ENCODE data around the gene KCNIP3.

Gene KCNIP3

GRCh38 chr2:95275151-95275515, 22.0 kb upstream of the KCNIP3 start:
- DNase-seq = no peak

- no peak for DNase-seq
Measured at GRCh38 chr2:95275601-95276243, 21.4 kb upstream of the KCNIP3 start.

- no peak for DNase-seq
Measured at GRCh38 chr2:95276244-95276887, 20.8 kb upstream of the KCNIP3 start.

DNA sequence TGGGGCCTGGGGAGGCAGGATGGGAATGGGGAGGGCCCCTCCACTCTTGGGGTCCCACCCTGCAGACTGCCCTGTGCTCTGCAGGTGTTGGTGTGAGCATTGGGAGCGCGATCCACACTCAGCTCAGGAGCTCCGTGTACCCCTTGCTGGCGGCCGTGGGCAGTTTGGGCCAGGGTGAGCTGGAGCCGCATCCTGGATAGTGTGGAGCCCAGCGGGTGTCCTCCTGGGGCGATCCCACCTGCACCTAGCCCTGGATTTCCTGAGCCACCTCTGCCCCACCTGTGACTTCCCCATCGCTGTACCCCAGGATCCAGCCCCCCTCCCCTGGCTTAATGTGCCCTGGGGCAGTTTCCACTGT, 20.3 kb upstream of the KCNIP3 start:
- no peak for DNase-seq

GRCh38 chr2:95277246-95277906, 19.8 kb upstream of the KCNIP3 start:
- DNase-seq = no peak

DNA sequence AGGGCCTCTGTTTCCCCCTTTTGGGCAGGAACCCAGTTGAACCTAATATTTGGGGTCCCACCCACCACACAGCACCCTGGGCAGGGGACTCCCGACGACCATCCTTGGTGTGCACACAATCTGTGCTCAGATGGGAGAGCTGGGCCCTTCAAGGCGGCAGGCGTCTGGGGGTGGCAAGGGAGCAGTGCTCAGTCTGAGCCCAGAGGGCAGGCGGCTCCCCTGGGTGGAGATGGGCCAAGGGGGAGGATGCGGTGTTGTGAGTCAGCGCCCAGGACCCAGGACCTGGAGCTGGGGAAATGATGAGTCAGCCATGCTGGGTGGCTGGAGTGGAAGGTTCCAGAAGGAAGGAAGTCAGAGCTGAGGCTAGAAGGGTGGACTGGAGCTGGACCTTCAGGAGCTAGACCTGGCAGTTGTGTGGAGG, 19.1 kb upstream of the KCNIP3 start:
- no peak for DNase-seq

- DNase-seq = no peak
Measured at GRCh38 chr2:95278637-95279225, 18.4 kb upstream of the KCNIP3 start.

DNA sequence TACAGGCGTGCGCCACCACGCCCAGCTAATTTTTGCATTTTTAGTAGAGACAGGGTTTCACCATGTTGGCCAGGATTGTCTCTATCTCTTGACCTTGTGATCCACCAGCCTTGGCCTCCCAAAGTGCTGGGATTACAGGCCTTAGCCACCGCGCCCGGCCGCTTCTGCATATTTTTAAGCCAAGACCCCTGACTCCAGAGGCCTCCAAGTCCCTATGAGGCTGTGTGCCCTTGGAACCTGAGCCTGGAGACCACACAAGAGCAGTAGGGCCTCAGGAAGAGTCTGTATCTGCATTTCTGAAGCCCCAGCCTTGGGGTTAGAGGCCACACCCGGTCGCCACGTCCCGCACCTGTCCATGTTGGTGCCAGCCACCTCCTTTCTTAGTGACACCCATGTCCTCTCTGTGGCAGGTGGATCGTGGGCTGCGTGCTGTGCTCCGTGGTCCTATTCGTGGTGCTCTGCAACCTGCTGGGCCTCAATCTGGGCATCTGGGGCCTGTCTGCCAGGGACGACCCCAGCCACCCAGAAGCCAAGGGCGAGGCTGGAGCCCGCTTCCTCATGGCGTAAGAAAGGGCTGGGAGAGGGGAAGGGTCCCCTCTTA, 17.6 kb upstream of the KCNIP3 start:
- DNase-seq = no peak

DNA sequence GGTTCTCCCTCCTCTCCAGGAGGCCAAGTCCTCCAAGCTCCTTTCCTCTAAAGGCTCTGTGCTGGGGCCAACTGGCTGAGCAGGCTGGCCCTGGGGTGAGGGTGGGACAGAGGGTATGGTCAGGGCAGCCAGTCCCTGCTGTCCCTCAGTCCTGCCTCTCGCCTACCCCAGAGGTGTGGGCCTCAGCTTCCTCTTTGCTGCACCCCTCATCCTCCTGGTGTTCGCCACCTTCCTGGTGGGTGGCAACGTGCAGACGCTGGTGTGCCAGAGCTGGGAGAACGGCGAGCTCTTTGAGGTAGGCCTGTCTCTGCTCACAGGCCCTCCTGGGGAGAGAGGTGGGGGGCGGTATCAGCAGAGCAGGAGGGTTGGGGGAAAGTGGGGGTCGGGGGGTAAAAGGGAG, 16.1 kb upstream of the KCNIP3 start:
- no peak for DNase-seq

DNA sequence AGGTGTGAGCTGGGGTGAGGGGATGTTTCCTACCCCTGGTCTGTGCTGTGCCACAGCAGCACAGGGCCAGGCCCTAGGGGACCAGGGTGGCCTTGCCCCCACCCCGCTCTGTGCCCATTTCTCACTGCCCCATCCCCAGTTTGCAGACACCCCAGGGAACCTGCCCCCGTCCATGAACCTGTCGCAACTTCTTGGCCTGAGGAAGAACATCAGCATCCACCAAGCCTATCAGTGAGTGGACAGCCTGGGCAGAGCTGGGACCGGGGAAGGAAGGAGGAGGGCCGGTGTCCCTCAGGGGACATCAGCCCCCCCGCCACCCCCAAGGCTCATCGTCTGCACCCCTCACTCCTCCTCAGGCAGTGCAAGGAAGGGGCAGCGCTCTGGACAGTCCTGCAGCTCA, 15.4 kb upstream of the KCNIP3 start:
- DNase-seq = no peak

GRCh38 chr2:95282458-95282857, 14.7 kb upstream of the KCNIP3 start:
- DNase-seq = no peak

DNA sequence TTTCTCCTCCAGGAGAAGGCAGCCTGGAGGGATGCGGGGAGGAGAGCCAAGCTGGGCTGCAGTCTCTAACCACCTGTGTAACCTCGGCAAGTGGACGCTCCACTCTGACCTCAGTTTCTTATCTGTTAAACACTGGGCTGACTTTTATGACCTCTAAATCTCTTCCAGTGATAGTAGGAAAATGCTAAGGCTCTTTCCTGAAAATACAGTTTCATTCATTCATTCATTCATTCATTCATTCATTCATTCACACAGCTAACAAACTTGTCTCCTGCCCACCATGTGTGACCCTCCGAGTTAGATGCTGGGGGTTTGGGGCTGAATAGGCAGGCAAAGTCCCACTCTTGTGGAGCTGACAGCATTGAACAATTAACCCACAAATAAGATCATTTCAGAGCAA, 13.6 kb upstream of the KCNIP3 start:
- DNase-seq = no peak

GRCh38 chr2:95284886-95285541, 12.1 kb upstream of the KCNIP3 start:
- DNase-seq = no peak

GRCh38 chr2:95285542-95285932, 11.6 kb upstream of the KCNIP3 start:
- DNase-seq = no peak

DNA sequence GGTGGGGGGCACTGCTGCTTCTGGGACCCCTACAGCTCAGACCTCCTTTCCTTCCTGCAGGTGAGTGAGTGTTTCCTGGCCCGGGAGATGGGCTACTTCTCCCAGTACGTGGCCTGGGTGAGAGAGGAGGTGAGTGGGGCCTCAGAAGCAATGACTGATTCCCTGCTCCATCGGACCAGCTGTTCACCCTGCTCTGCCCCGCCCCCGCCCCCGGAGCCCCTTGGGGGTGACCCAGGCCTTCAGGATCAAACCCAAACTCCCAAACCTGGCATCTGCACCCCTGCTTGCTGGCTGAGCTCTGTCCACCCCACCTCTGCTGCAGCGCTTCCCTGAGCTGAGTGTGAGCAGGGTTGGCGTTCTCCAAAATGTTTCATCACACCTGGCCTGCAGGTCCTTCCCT, 9.8 kb upstream of the KCNIP3 start:
- DNase-seq = no peak

GRCh38 chr2:95287806-95288205, 9.3 kb upstream of the KCNIP3 start:
- DNase-seq = no peak

GRCh38 chr2:95289253-95289652, 7.9 kb upstream of the KCNIP3 start:
- DNase-seq = no peak

GRCh38 chr2:95291222-95291621, 5.9 kb upstream of the KCNIP3 start:
- DNase-seq = no peak

DNA sequence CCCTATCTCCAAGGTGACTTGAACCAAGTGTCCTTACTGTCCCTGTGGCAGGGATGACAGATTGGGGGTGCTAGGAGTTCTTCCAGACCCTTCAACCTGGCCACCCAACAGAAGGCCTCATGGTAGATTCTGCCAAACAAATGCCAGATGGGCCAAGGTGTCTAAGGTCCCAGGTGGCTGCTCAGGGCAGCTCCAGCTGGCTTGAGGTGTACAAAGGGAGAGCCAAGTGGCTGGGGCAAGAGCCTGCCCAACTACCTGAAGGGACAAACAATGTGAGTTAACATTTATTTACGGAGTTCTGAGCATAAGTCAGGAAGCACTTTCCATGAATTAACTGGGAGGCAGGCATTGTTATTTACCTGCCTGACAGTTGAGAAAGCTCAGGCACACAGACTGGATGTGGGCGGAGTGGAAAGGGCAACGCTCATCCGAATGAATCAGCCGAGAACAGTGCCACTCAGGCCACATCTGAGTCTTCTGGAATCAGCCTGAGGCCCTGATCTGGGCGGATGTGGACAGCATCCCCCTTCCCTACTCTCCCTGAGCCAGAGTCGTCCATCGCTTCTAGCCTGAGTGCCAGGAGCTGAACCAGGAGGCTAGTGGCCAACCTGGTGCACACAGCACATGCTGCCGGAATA, 4.4 kb upstream of the KCNIP3 start:
- DNase-seq = peak in 1 of 14 donors; percentile 61

DNA sequence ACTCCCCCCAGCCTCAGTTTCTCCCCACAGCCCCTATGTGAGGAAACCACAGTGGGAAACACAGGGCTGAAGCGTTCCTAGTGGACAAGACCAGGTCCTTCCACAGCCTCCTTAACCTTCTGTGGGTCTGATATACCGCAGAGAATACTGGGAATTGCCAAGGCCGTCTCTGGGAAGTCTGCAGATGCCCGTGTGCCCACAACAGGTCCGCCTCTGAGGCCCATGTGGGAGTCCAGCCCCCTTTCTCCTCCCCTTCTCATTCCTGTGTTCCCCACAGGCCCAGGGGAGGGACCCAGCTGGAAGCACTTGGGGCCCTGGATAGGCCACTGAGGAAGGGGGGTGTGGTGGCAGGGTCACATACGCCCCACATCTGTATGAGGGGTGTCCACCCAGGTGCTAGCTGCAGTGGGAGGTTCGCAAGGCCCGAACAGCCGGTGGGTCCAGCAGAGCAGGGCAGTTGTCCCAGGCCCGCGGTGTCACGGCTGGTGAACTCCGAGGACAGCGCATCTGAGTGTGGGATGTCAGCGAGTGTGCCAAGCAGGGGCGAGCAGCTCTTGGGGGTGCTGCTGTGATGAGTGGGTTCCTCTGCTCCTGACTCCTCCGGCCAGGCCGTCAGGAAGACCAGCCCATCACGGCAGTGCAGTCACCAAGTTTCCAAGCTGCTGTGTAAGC, 2.4 kb upstream of the KCNIP3 start:
- DNase-seq = no peak

DNA sequence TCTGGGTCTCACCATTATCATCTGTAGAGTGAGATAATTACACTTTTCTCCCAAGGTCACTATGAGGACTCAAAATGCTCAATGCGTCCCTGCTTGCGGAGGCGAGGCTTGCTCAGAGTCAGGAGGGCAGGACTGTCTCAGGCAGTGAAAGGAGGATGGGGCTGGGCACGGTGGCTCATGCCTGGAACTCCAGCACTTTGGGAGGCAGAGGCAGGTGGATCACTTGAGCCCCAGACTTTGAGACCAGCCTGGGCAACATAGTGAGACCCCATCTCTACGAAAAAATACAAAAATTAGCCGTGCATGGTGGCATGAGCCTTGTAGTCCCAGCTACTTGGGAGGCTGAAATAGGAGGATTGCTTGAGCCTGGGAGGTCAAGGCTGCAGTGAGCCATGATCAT, 1.8 kb upstream of the KCNIP3 start:
- DNase-seq = no peak

DNA sequence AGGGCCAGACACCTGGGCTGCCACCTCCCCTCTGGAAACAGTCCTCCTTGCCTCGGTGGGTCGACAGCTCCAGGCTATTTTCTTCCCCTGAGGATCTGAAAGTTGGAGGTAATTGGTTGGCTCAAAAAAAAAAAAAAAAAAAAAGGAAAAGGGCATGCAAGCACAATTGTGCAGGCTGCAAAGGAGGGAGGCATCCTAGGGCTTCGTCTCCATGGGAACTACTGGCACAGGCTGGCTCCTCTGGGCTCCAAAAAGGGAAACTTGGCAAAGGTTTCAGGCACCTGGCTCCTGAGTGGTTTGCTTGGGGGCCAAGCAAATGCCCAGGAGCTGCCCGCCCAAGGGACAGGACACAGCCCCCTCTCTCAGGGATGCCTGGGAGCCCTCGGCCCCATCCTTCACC, 1.1 kb upstream of the KCNIP3 start:
- peak in 10 of 14 donors; percentile 13 to 62 (median 40) for DNase-seq

Data from C1 segment of cervical spinal cord (tissue), 14 donors.